ENCODE data around the gene CUTC.

GRCh38 chr10:99698504-99699080, 33.4 kb upstream of the CUTC start:
- TF ChIP-seq CTCF (IDR thresholded peaks at IDR 0.05) (no peak), POLR2A (IDR thresholded peaks at IDR 0.05) (no peak), POLR2AphosphoS5 (IDR thresholded peaks at IDR 0.05) (no peak), EP300 (IDR thresholded peaks at IDR 0.05) (no peak)
